OCI-LY3 (cell line): ENCODE results near the gene CFAP77.

Experiments
- EZH2phosphoT487 ChIP-seq: fragments of 200-600 bp; shearing (Covaris generic); IDR thresholded peaks from 2 replicates; pipeline ENCODE4 v1.6.1; 2018; ENCODE audit warnings: antibody characterized with exemption, mixed run types, low read depth
- TF ChIP-seq, protein P1 (sequence below): fragments of 200-600, 300-600 bp; sonication (generic); IDR thresholded peaks from 2 replicates; pipeline ENCODE4 v1.5.1; 2014; ENCODE audit warnings: antibody characterized with exemption, low read length, low read depth

DNA sequence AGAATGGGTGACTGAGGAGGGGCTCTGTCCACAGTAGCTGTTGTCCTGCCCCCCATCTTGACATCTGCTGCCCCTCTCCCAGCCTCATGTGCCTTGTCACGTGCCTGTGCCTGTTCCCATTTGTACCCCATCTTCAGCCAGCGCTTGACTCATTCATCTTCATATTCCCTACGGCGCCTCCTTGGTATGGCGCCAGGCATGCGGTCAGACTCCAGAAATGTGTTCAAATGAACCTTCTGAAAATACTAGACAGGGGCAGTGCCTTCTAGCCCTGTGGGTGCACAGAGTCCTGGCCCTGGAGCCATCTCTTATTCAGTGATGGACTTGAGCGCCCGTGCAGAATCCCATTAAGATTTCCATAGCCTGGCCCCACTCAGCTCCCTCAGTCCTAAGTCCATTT, 46.2 kb downstream of the CFAP77 start:
- TF ChIP-seq, protein P1, sequence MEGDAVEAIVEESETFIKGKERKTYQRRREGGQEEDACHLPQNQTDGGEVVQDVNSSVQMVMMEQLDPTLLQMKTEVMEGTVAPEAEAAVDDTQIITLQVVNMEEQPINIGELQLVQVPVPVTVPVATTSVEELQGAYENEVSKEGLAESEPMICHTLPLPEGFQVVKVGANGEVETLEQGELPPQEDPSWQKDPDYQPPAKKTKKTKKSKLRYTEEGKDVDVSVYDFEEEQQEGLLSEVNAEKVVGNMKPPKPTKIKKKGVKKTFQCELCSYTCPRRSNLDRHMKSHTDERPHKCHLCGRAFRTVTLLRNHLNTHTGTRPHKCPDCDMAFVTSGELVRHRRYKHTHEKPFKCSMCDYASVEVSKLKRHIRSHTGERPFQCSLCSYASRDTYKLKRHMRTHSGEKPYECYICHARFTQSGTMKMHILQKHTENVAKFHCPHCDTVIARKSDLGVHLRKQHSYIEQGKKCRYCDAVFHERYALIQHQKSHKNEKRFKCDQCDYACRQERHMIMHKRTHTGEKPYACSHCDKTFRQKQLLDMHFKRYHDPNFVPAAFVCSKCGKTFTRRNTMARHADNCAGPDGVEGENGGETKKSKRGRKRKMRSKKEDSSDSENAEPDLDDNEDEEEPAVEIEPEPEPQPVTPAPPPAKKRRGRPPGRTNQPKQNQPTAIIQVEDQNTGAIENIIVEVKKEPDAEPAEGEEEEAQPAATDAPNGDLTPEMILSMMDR, result no peak
- no peak for TF ChIP-seq EZH2phosphoT487
